Sigmoid colon (tissue), 3 donors: ENCODE data around the gene TMCC2.

ENCODE experiments used
- CTCF ChIP-seq, 4 experiments: fragments of 450-650 bp in 3 of 4; fragments of 200-600 bp in 1 of 4; IDR thresholded peaks; one replicate each; pipeline ENCODE4 v1.5.1; 2016 to 2019; ENCODE audit warnings: antibody characterized with exemption in 4 of 4, mild to moderate bottlenecking in 3 of 4, moderate library complexity in 2 of 4
- POLR2A ChIP-seq, 2 donors: fragments of 450-650 bp; IDR thresholded peaks; one replicate each; pipeline ENCODE4 v1.6.1; 2016; ENCODE audit warnings: antibody characterized with exemption in 2 of 2, mild to moderate bottlenecking in 2 of 2, moderate library complexity in 2 of 2

- TF ChIP-seq CTCF (IDR thresholded peaks at IDR 0.05) = no peak
- no peak for TF ChIP-seq POLR2A (IDR thresholded peaks at IDR 0.05)
Measured at GRCh38 chr1:205261946-205262691, 34.4 kb downstream of the TMCC2 start.
